ENCODE results near the gene PPP1R12B.

- no peak for TF ChIP-seq POLR2A (IDR thresholded peaks at IDR 0.05)
- TF ChIP-seq CTCF (IDR thresholded peaks at IDR 0.05), result no peak
Measured at GRCh38 chr1:202603435-202603834, 254.9 kb downstream of the PPP1R12B start.
